ENCODE measurements around the gene PAF1. TPM values are rescaled to one million over a fixed set of nuclear protein-coding genes. Genes with fewer than 3 reads are reported as not detected.

Gene PAF1
- total and polyA plus RNA-seq, 4 donors, result 13.7 to 29.4 (median 18.9) TPM

DNA sequence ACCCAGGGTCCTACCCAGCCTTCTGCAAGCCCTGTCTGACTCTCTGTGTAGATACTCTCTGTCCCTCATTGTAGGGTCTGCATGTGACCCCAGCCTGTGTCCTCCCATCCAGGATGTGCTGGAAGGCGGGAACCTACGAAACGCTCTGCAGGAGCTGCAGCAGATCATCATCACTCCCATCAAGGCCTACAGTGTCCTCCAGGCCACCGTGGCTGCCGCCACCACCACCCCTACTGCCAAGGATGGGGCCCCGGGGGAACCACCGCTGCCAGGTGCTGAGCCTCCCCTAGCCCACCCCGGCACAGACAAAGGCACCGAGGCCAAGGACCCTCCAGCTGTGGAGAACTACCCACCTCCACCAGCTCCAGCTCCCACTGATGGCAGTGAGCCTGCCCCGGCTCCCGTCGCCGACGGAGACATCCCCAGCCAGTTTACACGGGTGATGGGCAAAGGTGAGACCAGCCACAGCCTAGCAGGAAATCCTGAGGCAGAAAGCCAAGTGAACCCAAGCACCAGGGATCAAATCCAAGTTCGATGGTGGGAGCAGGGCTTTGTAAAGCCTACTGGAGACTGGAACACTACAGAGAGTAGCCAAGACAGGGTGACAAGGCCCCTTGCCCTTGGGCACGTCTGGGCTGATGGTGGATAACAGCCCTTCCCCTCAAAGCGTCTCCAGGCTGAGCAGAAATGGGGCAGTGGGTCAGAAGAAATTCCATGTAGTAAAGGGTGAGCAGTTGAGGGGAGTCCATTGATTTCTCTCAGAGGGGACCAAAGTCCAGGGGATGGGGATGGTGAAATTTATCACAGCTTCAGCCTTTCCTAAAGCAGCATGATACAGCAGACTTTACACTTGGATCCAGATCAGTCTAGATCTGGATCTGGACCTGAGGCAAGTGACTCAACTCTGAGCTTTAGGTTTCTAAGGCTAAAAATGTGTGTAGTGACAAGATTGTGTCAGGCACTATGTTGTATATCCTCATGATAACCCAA, 13.2 kb downstream of the PAF1 start:
- Histone ChIP-seq H3K9ac (ENCODE audit: low read depth in 1 of 2, low read length in 2 of 2) (no peak overlapping the region), H3K36me3 (ENCODE audit: control insufficient read depth in 4 of 4, insufficient read depth in 3 of 4, low read depth in 1 of 4, low read length in 3 of 4) (peaks cover 14 to 41% (median 27%) of the 10 kb centered on the region in 4 donors), H3K4me1 (ENCODE audit: control insufficient read depth in 4 of 4, insufficient read depth in 4 of 4, low read length in 3 of 4) (peaks cover 15 to 50% (median 47%) of the 10 kb centered on the region in 4 donors), H3K9me3 (ENCODE audit: control insufficient read depth in 4 of 4, low read length in 3 of 4) (no peaks in the 10 kb centered on the region), H3K27me3 (ENCODE audit: control insufficient read depth in 4 of 4, insufficient read depth in 4 of 4, low read length in 3 of 4) (no peaks in the 10 kb centered on the region), H3K27ac (ENCODE audit: low read depth in 1 of 2, low read length in 2 of 2) (peak overlapping the region; percentile 78 to 83), H3K4me3 (ENCODE audit: low read depth in 1 of 3, low read length in 3 of 3) (peak overlapping the region; percentile 8 to 26 (median 14))
- DNase-seq (ENCODE audit: low spot score), result peak; percentile 51
- 34% methylated on average over 18 of the region's 18 CpGs for WGBS
- TF ChIP-seq NR2F2 (IDR thresholded peaks at IDR 0.05) (peak; percentile 49), HNF4G (IDR thresholded peaks at IDR 0.05) (peak; percentile 98), JUND (IDR thresholded peaks at IDR 0.05) (peak; percentile 67 to 89), FOXA1 (IDR thresholded peaks at IDR 0.05) (no peak), GABPA (IDR thresholded peaks at IDR 0.05 in 1 of 2, conservative IDR thresholded peaks at IDR 0.05 in 1 of 2) (peak in 1 of 2 donors; percentile 46), SP1 (IDR thresholded peaks at IDR 0.05) (peak; percentile 97), YY1 (IDR thresholded peaks at IDR 0.05) (peak; percentile 88), EGR1 (IDR thresholded peaks at IDR 0.05; ENCODE audit: low read depth in 2 of 2) (peak in 1 of 2 donors; percentile 68), RAD21 (IDR thresholded peaks at IDR 0.05) (peak in 1 of 2 donors; percentile 30), TAF1 (conservative IDR thresholded peaks at IDR 0.05) (no peak), FOXA2 (IDR thresholded peaks at IDR 0.05) (no peak), HNF4A (conservative IDR thresholded peaks at IDR 0.05) (peak; percentile 96 to 99), RXRA (IDR thresholded peaks at IDR 0.05) (peak; percentile 90 to 91)
- TF ChIP-seq, protein P1, sequence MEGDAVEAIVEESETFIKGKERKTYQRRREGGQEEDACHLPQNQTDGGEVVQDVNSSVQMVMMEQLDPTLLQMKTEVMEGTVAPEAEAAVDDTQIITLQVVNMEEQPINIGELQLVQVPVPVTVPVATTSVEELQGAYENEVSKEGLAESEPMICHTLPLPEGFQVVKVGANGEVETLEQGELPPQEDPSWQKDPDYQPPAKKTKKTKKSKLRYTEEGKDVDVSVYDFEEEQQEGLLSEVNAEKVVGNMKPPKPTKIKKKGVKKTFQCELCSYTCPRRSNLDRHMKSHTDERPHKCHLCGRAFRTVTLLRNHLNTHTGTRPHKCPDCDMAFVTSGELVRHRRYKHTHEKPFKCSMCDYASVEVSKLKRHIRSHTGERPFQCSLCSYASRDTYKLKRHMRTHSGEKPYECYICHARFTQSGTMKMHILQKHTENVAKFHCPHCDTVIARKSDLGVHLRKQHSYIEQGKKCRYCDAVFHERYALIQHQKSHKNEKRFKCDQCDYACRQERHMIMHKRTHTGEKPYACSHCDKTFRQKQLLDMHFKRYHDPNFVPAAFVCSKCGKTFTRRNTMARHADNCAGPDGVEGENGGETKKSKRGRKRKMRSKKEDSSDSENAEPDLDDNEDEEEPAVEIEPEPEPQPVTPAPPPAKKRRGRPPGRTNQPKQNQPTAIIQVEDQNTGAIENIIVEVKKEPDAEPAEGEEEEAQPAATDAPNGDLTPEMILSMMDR (IDR thresholded peaks at IDR 0.05; ENCODE audit: low read depth, low read length, missing input control), result no peak
- TF ChIP-seq, protein P2, sequence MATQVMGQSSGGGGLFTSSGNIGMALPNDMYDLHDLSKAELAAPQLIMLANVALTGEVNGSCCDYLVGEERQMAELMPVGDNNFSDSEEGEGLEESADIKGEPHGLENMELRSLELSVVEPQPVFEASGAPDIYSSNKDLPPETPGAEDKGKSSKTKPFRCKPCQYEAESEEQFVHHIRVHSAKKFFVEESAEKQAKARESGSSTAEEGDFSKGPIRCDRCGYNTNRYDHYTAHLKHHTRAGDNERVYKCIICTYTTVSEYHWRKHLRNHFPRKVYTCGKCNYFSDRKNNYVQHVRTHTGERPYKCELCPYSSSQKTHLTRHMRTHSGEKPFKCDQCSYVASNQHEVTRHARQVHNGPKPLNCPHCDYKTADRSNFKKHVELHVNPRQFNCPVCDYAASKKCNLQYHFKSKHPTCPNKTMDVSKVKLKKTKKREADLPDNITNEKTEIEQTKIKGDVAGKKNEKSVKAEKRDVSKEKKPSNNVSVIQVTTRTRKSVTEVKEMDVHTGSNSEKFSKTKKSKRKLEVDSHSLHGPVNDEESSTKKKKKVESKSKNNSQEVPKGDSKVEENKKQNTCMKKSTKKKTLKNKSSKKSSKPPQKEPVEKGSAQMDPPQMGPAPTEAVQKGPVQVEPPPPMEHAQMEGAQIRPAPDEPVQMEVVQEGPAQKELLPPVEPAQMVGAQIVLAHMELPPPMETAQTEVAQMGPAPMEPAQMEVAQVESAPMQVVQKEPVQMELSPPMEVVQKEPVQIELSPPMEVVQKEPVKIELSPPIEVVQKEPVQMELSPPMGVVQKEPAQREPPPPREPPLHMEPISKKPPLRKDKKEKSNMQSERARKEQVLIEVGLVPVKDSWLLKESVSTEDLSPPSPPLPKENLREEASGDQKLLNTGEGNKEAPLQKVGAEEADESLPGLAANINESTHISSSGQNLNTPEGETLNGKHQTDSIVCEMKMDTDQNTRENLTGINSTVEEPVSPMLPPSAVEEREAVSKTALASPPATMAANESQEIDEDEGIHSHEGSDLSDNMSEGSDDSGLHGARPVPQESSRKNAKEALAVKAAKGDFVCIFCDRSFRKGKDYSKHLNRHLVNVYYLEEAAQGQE (IDR thresholded peaks at IDR 0.05), result no peak
- TF ChIP-seq, protein P3, sequence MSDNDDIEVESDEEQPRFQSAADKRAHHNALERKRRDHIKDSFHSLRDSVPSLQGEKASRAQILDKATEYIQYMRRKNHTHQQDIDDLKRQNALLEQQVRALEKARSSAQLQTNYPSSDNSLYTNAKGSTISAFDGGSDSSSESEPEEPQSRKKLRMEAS (IDR thresholded peaks at IDR 0.05), result peak; percentile 74
- TF ChIP-seq, protein P4, sequence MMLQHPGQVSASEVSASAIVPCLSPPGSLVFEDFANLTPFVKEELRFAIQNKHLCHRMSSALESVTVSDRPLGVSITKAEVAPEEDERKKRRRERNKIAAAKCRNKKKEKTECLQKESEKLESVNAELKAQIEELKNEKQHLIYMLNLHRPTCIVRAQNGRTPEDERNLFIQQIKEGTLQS (IDR thresholded peaks at IDR 0.05), result peak; percentile 82
- TF ChIP-seq, protein P5, sequence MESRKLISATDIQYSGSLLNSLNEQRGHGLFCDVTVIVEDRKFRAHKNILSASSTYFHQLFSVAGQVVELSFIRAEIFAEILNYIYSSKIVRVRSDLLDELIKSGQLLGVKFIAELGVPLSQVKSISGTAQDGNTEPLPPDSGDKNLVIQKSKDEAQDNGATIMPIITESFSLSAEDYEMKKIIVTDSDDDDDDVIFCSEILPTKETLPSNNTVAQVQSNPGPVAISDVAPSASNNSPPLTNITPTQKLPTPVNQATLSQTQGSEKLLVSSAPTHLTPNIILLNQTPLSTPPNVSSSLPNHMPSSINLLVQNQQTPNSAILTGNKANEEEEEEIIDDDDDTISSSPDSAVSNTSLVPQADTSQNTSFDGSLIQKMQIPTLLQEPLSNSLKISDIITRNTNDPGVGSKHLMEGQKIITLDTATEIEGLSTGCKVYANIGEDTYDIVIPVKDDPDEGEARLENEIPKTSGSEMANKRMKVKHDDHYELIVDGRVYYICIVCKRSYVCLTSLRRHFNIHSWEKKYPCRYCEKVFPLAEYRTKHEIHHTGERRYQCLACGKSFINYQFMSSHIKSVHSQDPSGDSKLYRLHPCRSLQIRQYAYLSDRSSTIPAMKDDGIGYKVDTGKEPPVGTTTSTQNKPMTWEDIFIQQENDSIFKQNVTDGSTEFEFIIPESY (IDR thresholded peaks at IDR 0.05), result peak; percentile 70

Measured in liver (tissue), 9 donors.